A549 treated with AZD9567 at 1 μM for 4 hours (cell line): Measurements from ENCODE around the gene SYNGAP1. TPM values are rescaled to one million over a fixed set of nuclear protein-coding genes. Genes with fewer than 3 reads are reported as not detected.

Experiments
- total RNA-seq: library from RNA; stranded (reverse); fragments of 200-300 nt; extraction: Qiagen RNA extraction; gene quantifications from 5 replicates; pipeline ENCODE4 v1.2.3, GENCODE V29; 2022; ENCODE audit not compliant: insufficient read depth

Gene SYNGAP1
- 3.1 to 5.6 TPM (median 4.3 TPM) in 5 replicates for total RNA-seq

GRCh38 chr6:33419580-33420490, at the start of gene SYNGAP1:
Gene SYNGAP1 (plus strand): TSS chr6:33420065. CDS start chr6:33420265, 200 bp downstream.

GRCh38 chr6:33391278-33391921, 28.5 kb upstream of the SYNGAP1 start, which contains the start of gene KIFC1:
Gene KIFC1 (plus strand): TSS chr6:33391823. CDS start chr6:33391986, 163 bp downstream.

GRCh38 chr6:33410711-33411631, 8.9 kb upstream of the SYNGAP1 start, which contains the start of gene PHF1:
Gene PHF1 (plus strand): TSS chr6:33411014. CDS start chr6:33412264, 1,250 bp downstream.

GRCh38 chr6:33417903-33418689, 1.8 kb upstream of the SYNGAP1 start, which contains the start of gene CUTA:
Gene CUTA (minus strand): TSS chr6:33418107. CDS start chr6:33418000, 107 bp downstream.

GRCh38 chr6:33454009-33454946, 34.4 kb downstream of the SYNGAP1 start, which contains the start of gene ZBTB9:
Gene ZBTB9 (plus strand): TSS chr6:33454576. CDS start chr6:33455101, 525 bp downstream.

Other genes starting within 250 kb of the SYNGAP1 start
- gene COL11A2, start 227.6 kb upstream of the SYNGAP1 start, total RNA-seq, result 0.89 to 1.1 TPM (median 0.94 TPM) in 4 of 5 replicates, not detected in the other
- gene RXRB, start 219.4 kb upstream of the SYNGAP1 start, total RNA-seq, result 14.1 to 22.0 TPM (median 20.4 TPM) in 5 replicates
- gene SLC39A7, start 219.2 kb upstream of the SYNGAP1 start, total RNA-seq, result 101 to 107 TPM (median 106 TPM) in 5 replicates
- gene HSD17B8, start 215.4 kb upstream of the SYNGAP1 start, total RNA-seq, result 10.8 to 16.7 TPM (median 15.0 TPM) in 5 replicates
- 15.2 to 26.0 TPM (median 25.6 TPM) in 5 replicates for gene RING1, start 211.6 kb upstream of the SYNGAP1 start, total RNA-seq
- 15.0 to 20.1 TPM (median 16.3 TPM) in 5 replicates for gene VPS52, start 148.2 kb upstream of the SYNGAP1 start, total RNA-seq
- 1,729 to 2,702 TPM (median 2,628 TPM) in 5 replicates for gene RPS18, start 148.0 kb upstream of the SYNGAP1 start, total RNA-seq
- gene B3GALT4, start 142.9 kb upstream of the SYNGAP1 start, total RNA-seq, result 0.46 to 0.59 TPM (median 0.54 TPM) in 4 of 5 replicates, not detected in the other
- gene WDR46, start 130.8 kb upstream of the SYNGAP1 start, total RNA-seq, result 47.5 to 58.2 TPM (median 55.0 TPM) in 5 replicates
- 98.9 to 131 TPM (median 107 TPM) in 5 replicates for gene PFDN6, start 130.5 kb upstream of the SYNGAP1 start, total RNA-seq
- 11.4 to 13.9 TPM (median 11.8 TPM) in 5 replicates for gene RGL2, start 121.1 kb upstream of the SYNGAP1 start, total RNA-seq
- 28.4 to 44.0 TPM (median 33.9 TPM) in 5 replicates for gene TAPBP, start 106.0 kb upstream of the SYNGAP1 start, total RNA-seq
- gene ZBTB22, start 102.3 kb upstream of the SYNGAP1 start, total RNA-seq, result 1.5 to 3.7 TPM (median 3.5 TPM) in 5 replicates
- gene DAXX, start 97.1 kb upstream of the SYNGAP1 start, total RNA-seq, result 31.5 to 37.6 TPM (median 34.9 TPM) in 5 replicates
- gene KIFC1, start 28.2 kb upstream of the SYNGAP1 start, total RNA-seq, result 43.3 to 46.6 TPM (median 43.8 TPM) in 5 replicates
- 13.7 to 17.4 TPM (median 16.2 TPM) in 5 replicates for gene PHF1, start 9.1 kb upstream of the SYNGAP1 start, total RNA-seq
- 136 to 221 TPM (median 194 TPM) in 5 replicates for gene CUTA, start 2.0 kb upstream of the SYNGAP1 start, total RNA-seq
- 12.0 to 26.4 TPM (median 12.9 TPM) in 5 replicates for gene ZBTB9, start 34.5 kb downstream of the SYNGAP1 start, total RNA-seq
- gene BAK1, start 160.2 kb downstream of the SYNGAP1 start, total RNA-seq, result 40.6 to 43.9 TPM (median 42.3 TPM) in 5 replicates
- 31.5 to 47.5 TPM (median 43.1 TPM) in 5 replicates for gene ITPR3, start 201.3 kb downstream of the SYNGAP1 start, total RNA-seq